GM23338 (cell line): Measurements from ENCODE around the gene DHRS12. TPM values are rescaled to one million over a fixed set of nuclear protein-coding genes. Genes with fewer than 3 reads are reported as not detected.

Source experiments
- ATAC-seq: fragments of 200-7000 bp; cut with Tn5 transposase; 3 replicates; pipeline ENCODE4 v1.9.1; 2020
- DNase-seq: peaks from one replicate; pipeline ENCODE4 v3.0.0-alpha.2; 2015; ENCODE audit warnings: low spot score
- H2AFZ ChIP-seq: fragments of 200-600 bp; sonication (generic); 2 replicates; pipeline ENCODE4 v1.8.0; 2016; ENCODE audit warnings: antibody characterized with exemption, mild to moderate bottlenecking, moderate library complexity
- H3F3A ChIP-seq: fragments of 200-600 bp; sonication (generic); replicated peaks from 2 replicates; pipeline ENCODE4 v1.8.0; 2017; ENCODE audit warnings: antibody characterized with exemption, mixed run types, low read depth
- H3K27ac ChIP-seq: fragments of 200-600 bp; sonication (generic); 2 replicates; pipeline ENCODE4 v1.6.1; 2016; ENCODE audit warnings: low read depth
- H3K27me3 ChIP-seq: fragments of 200-600 bp; sonication (generic); 2 replicates; pipeline ENCODE4 v1.8.0; 2016; ENCODE audit warnings: mild to moderate bottlenecking, mixed run types, moderate library complexity; ENCODE audit not compliant: insufficient read depth
- H3K36me3 ChIP-seq: fragments of 200-600 bp; sonication (generic); 2 replicates; pipeline ENCODE4 v1.8.0; 2016; ENCODE audit warnings: mild to moderate bottlenecking; ENCODE audit not compliant: insufficient read depth
- H3K4me1 ChIP-seq: fragments of 200-600 bp; sonication (generic); 2 replicates; pipeline ENCODE4 v1.8.0; 2016; ENCODE audit warnings: mild to moderate bottlenecking, moderate library complexity; ENCODE audit not compliant: insufficient read depth
- H3K4me2 ChIP-seq: fragments of 200-600 bp; sonication (generic); 2 replicates; pipeline ENCODE4 v1.7.1; 2017; ENCODE audit warnings: mixed run types
- H3K4me3 ChIP-seq: fragments of 200-600 bp; sonication (generic); 2 replicates; pipeline ENCODE4 v1.6.1; 2016; ENCODE audit warnings: mixed run types
- H3K79me2 ChIP-seq: fragments of 200-600 bp; sonication (generic); replicated peaks from 2 replicates; pipeline ENCODE4 v1.8.0; 2017; ENCODE audit warnings: mild to moderate bottlenecking; ENCODE audit not compliant: insufficient read depth
- H3K9me2 ChIP-seq: fragments of 200-600 bp; sonication (generic); 2 replicates; pipeline ENCODE4 v1.8.0; 2017; ENCODE audit not compliant: insufficient read depth
- H4K20me1 ChIP-seq: fragments of 200-600 bp; sonication (generic); replicated peaks from 2 replicates; pipeline ENCODE4 v1.8.0; 2017; ENCODE audit warnings: mild to moderate bottlenecking; ENCODE audit not compliant: insufficient read depth
- H3K27ac Mint-ChIP-seq: 2 replicates; pipeline ENCODE4 v1.8.0; 2020; ENCODE audit warnings: inconsistent platforms, mild to moderate bottlenecking, moderate library complexity, mixed read lengths
- H3K27me3 Mint-ChIP-seq: 3 replicates; pipeline ENCODE4 v1.8.0; 2022; ENCODE audit warnings: low read depth, mild to moderate bottlenecking, moderate library complexity, mixed read lengths, inconsistent platforms; ENCODE audit not compliant: insufficient read depth, poor library complexity
- H3K36me3 Mint-ChIP-seq: 3 replicates; pipeline ENCODE4 v1.8.0; 2021; ENCODE audit warnings: low read depth, mild to moderate bottlenecking, inconsistent platforms, moderate library complexity, mixed read lengths
- H3K4me1 Mint-ChIP-seq: 3 replicates; pipeline ENCODE4 v1.8.0; 2020; ENCODE audit warnings: mild to moderate bottlenecking, inconsistent platforms, mixed read lengths
- H3K4me3 Mint-ChIP-seq: 3 replicates; pipeline ENCODE4 v1.8.0; 2021; ENCODE audit warnings: moderate library complexity, mild to moderate bottlenecking, inconsistent platforms, mixed read lengths
- H3K9me3 Mint-ChIP-seq: 3 replicates; pipeline ENCODE4 v1.8.0; 2020; ENCODE audit warnings: moderate library complexity, mild to moderate bottlenecking, inconsistent platforms, mixed read lengths
- CREB1 ChIP-seq: fragments of 250-450 bp; sonication (Bioruptor Pico); IDR thresholded peaks from 2 replicates; pipeline ENCODE4 v1.5.0; 2020; ENCODE audit warnings: low read depth, mild to moderate bottlenecking, moderate library complexity
- CTCF ChIP-seq, 2 experiments: fragments of 200-600 bp in 1 of 2; sonication (generic) in 1 of 2; conservative IDR thresholded peaks; 2 replicates each; pipeline versions ENCODE4 v1.5.1 to v1.6.1; 2016 to 2017; ENCODE audit warnings: antibody characterized with exemption in 2 of 2, low read depth in 2 of 2, mild to moderate bottlenecking in 2 of 2, moderate library complexity in 1 of 2
- ETS1 ChIP-seq: IDR thresholded peaks from 2 replicates; pipeline ENCODE4 v1.6.1; 2016; ENCODE audit warnings: antibody characterized with exemption
- EZH2phosphoT487 ChIP-seq: fragments of 200-600 bp; sonication (generic); IDR thresholded peaks from one replicate; pipeline ENCODE4 v1.8.1; 2018; ENCODE audit warnings: antibody characterized with exemption; ENCODE audit not compliant: unreplicated experiment
- POLR2AphosphoS5 ChIP-seq: IDR thresholded peaks from 2 replicates; pipeline ENCODE4 v1.6.1; 2016; ENCODE audit warnings: antibody characterized with exemption, low read depth
- REST ChIP-seq: IDR thresholded peaks from one replicate; pipeline ENCODE4 v1.6.1; 2018; ENCODE audit warnings: antibody characterized with exemption; ENCODE audit not compliant: unreplicated experiment
- STAT1 ChIP-seq: IDR thresholded peaks from one replicate; pipeline ENCODE4 v1.6.1; 2016; ENCODE audit warnings: antibody characterized with exemption; ENCODE audit not compliant: unreplicated experiment
- ZNF462 ChIP-seq: fragments of 250-450 bp; sonication (Bioruptor Pico); IDR thresholded peaks from 2 replicates; pipeline ENCODE4 v1.5.0; 2020; ENCODE audit warnings: mild to moderate bottlenecking, moderate library complexity
- polyA plus RNA-seq: library from polyadenylated mRNA; unstranded; fragments of >200 nt; fragmentation: Nextera tagmentation; extraction: Ambion mirVana; gene quantifications from 2 replicates; pipeline ENCODE4 v1.2.1, GENCODE V29; 2016
- total RNA-seq: library from RNA; depleted of rRNA; stranded (reverse); fragments of >200 nt; shearing (Covaris generic); gene quantifications from 2 replicates; pipeline ENCODE4 v1.2.3, GENCODE V29; 2014

Gene DHRS12
- total and polyA plus RNA-seq, 2 experiments from 2014 or later: 4.6 to 12.2 TPM

GRCh38 chr13:51738226-51738905 lies 65.6 kb downstream of the DHRS12 start:
- Mint-ChIP-seq H3K36me3 (peaks cover 37% of the 10 kb centered on the region), H3K9me3 (no peaks in the 10 kb centered on the region), H3K4me3 (no peak overlapping the region), H3K27ac (no peak overlapping the region), H3K27me3 (peaks cover 4% of the 10 kb centered on the region), H3K4me1 (peaks cover 6% of the 10 kb centered on the region)
- no peak overlapping the region; the same call in 1 of the 2 replicates for H3K27ac ChIP-seq
- no peaks in the 10 kb centered on the region for H3K79me2 ChIP-seq
- no peaks in the 10 kb centered on the region for H3K9me2 ChIP-seq
- H3F3A ChIP-seq: no peaks in the 10 kb centered on the region
- H3K4me3 ChIP-seq: no peak overlapping the region
- no peaks in the 10 kb centered on the region for H3K27me3 ChIP-seq
- peaks cover 29% of the 10 kb centered on the region for H3K36me3 ChIP-seq
- no peak for DNase-seq
- TF ChIP-seq STAT1 (no peak), CREB1 (CRISPR knock-in tag) (no peak), REST (no peak), ETS1 (no peak), ZNF462 (CRISPR knock-in tag) (no peak), EZH2phosphoT487 (no peak), CTCF (conservative IDR thresholded peaks at IDR 0.05; ENCODE audit: low read depth in 2 of 2) (no peak), POLR2AphosphoS5 (no peak)
- no peaks in the 10 kb centered on the region; the same call in 1 of the 2 replicates for H3K4me1 ChIP-seq
- H3K4me2 ChIP-seq: no peak overlapping the region
- ATAC-seq: no peak
- no peak overlapping the region for H2AFZ ChIP-seq
- peaks cover 10% of the 10 kb centered on the region; the same call in 1 of the 2 replicates for H4K20me1 ChIP-seq
